Mucosa of rectum (tissue), 2 donors: Measurements from ENCODE around the gene COL18A1.
"Not testable (repeated sequence)": the region's sequence is repeated elsewhere in the genome, so short reads cannot be mapped to it uniquely, and the experiment has no call there.

Experiments
- H3K27ac ChIP-seq, 2 donors: one replicate each; pipeline ENCODE4 v1.7.0; 2013; ENCODE audit warnings: inconsistent platforms in 2 of 2, low read depth in 2 of 2, low read length in 2 of 2
- H3K27me3 ChIP-seq, 2 donors: one replicate each; pipeline ENCODE4 v1.7.0; 2013; ENCODE audit warnings: low read length in 2 of 2; ENCODE audit not compliant: control insufficient read depth in 2 of 2, insufficient read depth in 2 of 2
- H3K36me3 ChIP-seq, 2 donors: one replicate each; pipeline ENCODE4 v1.7.0; 2013; ENCODE audit warnings: low read length in 2 of 2; ENCODE audit not compliant: control insufficient read depth in 2 of 2, insufficient read depth in 2 of 2
- H3K4me1 ChIP-seq, 2 donors: one replicate each; pipeline ENCODE4 v1.7.0; 2013; ENCODE audit warnings: low read length in 2 of 2, mild to moderate bottlenecking in 1 of 2; ENCODE audit not compliant: control insufficient read depth in 2 of 2, insufficient read depth in 2 of 2
- H3K4me3 ChIP-seq, 2 donors: one replicate each; pipeline ENCODE4 v1.7.0; 2013; ENCODE audit warnings: low read length in 2 of 2
- H3K9ac ChIP-seq, 2 donors: one replicate each; pipeline ENCODE4 v1.7.0; 2013; ENCODE audit warnings: low read length in 2 of 2, low read depth in 1 of 2, mild to moderate bottlenecking in 1 of 2
- H3K9me3 ChIP-seq, 2 donors: one replicate each; pipeline ENCODE4 v1.7.0; 2013; ENCODE audit warnings: low read length in 2 of 2; ENCODE audit not compliant: control insufficient read depth in 2 of 2
- donor health status: healthy.
- donor health status: Normal muscosa, but diverticular disease.

COL18A1 gene

GRCh38 chr21:45556645-45557615, 152.0 kb downstream of the COL18A1 start:
- no peaks in the 10 kb centered on the region for H3K9me3 ChIP-seq
- H3K4me1 ChIP-seq, result peaks cover 0 to 5% of the 10 kb centered on the region in 2 donors
- H3K9ac ChIP-seq, result no peak overlapping the region
- no peak overlapping the region for H3K4me3 ChIP-seq
- H3K27me3 ChIP-seq, result no peaks in the 10 kb centered on the region
- H3K27ac ChIP-seq, result no peak overlapping the region
- H3K36me3 ChIP-seq, result no peaks in the 10 kb centered on the region

DNA sequence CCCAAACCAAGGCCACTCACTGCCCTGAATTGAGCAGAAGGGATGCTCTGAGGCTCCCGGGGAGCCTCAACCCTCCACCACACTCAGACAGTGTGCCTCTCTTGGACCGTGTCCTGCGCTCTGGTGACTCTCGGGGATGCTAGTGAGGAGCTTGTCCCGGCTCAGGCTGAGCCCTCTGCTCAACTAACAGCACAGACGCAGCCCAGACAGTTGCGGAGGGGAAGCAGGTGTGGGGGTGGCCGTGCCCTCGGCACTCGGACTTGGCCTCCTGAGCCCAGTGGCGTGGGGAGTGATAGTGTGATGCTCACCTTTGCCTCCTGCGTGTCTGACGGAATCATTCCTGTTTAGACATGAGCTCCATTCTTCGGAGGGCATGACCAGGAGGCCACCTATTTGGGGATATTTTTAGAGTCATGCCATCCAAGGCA, 152.7 kb downstream of the COL18A1 start:
- H3K9ac ChIP-seq, result no peak overlapping the region
- no peak overlapping the region for H3K27ac ChIP-seq
- H3K4me1 ChIP-seq, result peaks cover 0 to 2% of the 10 kb centered on the region in 2 donors
- H3K36me3 ChIP-seq, result no peaks in the 10 kb centered on the region
- H3K27me3 ChIP-seq, result peaks cover 0 to 3% of the 10 kb centered on the region in 2 donors
- no peak overlapping the region for H3K4me3 ChIP-seq
- H3K9me3 ChIP-seq, result no peaks in the 10 kb centered on the region

DNA sequence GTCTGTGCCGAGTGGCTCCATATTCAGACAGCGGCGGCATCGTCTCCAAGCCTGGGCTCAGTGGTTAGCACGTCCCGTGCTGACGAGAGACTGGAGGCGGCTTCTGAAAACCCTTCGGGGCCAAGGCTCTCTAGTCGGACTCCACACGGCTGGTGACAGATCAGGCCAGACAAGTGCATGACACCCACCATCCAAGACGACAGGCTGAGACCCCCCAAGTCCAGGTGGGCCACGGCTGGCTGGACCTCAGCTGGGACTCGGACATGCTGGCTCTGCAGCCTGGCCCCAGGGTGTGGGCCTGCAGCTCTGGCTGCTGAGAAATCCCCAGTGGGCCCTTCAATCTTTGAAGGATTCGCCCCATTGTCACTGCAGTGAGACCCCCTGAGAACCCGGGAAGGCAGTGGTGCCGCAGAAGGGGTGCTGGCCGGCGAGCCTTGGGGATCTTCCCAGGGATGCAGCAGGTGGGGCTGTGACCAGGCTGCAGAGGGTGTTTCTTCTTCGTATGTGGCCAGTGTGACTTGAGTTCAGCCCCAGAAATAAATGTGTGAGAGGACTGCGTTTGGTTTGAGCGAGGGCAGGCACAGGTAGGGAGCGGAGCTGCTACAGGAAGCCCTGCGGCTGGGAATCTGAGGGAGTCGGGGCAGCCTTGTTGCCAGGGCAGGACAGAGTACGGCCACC, 153.2 kb downstream of the COL18A1 start:
- no peaks in the 10 kb centered on the region for H3K9me3 ChIP-seq
- H3K9ac ChIP-seq, result no peak overlapping the region
- H3K4me3 ChIP-seq, result no peak overlapping the region
- H3K36me3 ChIP-seq, result no peaks in the 10 kb centered on the region
- H3K27me3 ChIP-seq, result peaks cover 0 to 5% of the 10 kb centered on the region in 2 donors
- peaks cover 0 to 2% of the 10 kb centered on the region in 2 donors for H3K4me1 ChIP-seq
- no peak overlapping the region for H3K27ac ChIP-seq

GRCh38 chr21:45559216-45560105, 154.5 kb downstream of the COL18A1 start:
- Histone ChIP-seq H3K9me3 (no peaks in the 10 kb centered on the region), H3K27me3 (peaks cover 0 to 5% of the 10 kb centered on the region in 2 donors), H3K4me3 (no peak overlapping the region), H3K36me3 (no peaks in the 10 kb centered on the region), H3K9ac (no peak overlapping the region), H3K4me1 (peaks cover 0 to 2% of the 10 kb centered on the region in 2 donors), H3K27ac (no peak overlapping the region)

- Histone ChIP-seq H3K27ac (no peak overlapping the region), H3K9me3 (no peaks in the 10 kb centered on the region)
Observed at GRCh38 chr21:45560106-45561021, 155.4 kb downstream of the COL18A1 start.

GRCh38 chr21:45561241-45561640, 156.3 kb downstream of the COL18A1 start:
- H3K9me3 ChIP-seq, H3K27ac ChIP-seq, H3K4me1 ChIP-seq, H3K36me3 ChIP-seq, H3K9ac ChIP-seq, H3K4me3 ChIP-seq, H3K27me3 ChIP-seq: not testable (repeated sequence)

More at GRCh38 chr21:45560106-45561021, 155.4 kb downstream of the COL18A1 start:
- peaks cover 0 to 5% of the 10 kb centered on the region in 2 donors for H3K27me3 ChIP-seq
- H3K4me1 ChIP-seq, result peaks cover 0 to 2% of the 10 kb centered on the region in 2 donors
- H3K4me3 ChIP-seq, result no peak overlapping the region
- no peak overlapping the region for H3K9ac ChIP-seq
- H3K36me3 ChIP-seq, result no peaks in the 10 kb centered on the region

GRCh38 chr21:45562402-45562801, 157.4 kb downstream of the COL18A1 start:
- Histone ChIP-seq H3K36me3 (no peaks in the 10 kb centered on the region), H3K4me3 (no peak overlapping the region), H3K4me1 (no peaks in the 10 kb centered on the region), H3K27ac (no peak overlapping the region), H3K27me3 (peaks cover 0 to 5% of the 10 kb centered on the region in 2 donors), H3K9me3 (no peaks in the 10 kb centered on the region), H3K9ac (no peak overlapping the region)

- H3K27ac ChIP-seq, result no peak overlapping the region
- H3K27me3 ChIP-seq, result peaks cover 0 to 5% of the 10 kb centered on the region in 2 donors
- no peaks in the 10 kb centered on the region for H3K4me1 ChIP-seq
- H3K9ac ChIP-seq, result no peak overlapping the region
- no peaks in the 10 kb centered on the region for H3K9me3 ChIP-seq
- H3K36me3 ChIP-seq, result no peaks in the 10 kb centered on the region
- no peak overlapping the region for H3K4me3 ChIP-seq
Observed at GRCh38 chr21:45562965-45563364, 158.0 kb downstream of the COL18A1 start.
